Left lung (tissue), 10 donors: ENCODE data around the gene PCDHGA1. TPM values are rescaled to one million over a fixed set of nuclear protein-coding genes. Genes with fewer than 3 reads are reported as not detected.

Source experiments
- ATAC-seq: fragments of 200-7000 bp; cut with Tn5 transposase; one replicate; pipeline ENCODE4 v1.9.1; 2020; ENCODE audit warnings: moderate library complexity
- DNase-seq, 4 donors: peaks; one replicate each; pipeline ENCODE4 v3.0.0-alpha.2; 2013 to 2020
- H3K27ac ChIP-seq, 2 donors: fragments of 200-600 bp; sonication (generic) in 1 of 2; one replicate each; pipeline versions ENCODE4 v1.5.0 to v1.8.0; 2020 to 2021
- H3K27me3 ChIP-seq, 2 donors: fragments of 200-600 bp; sonication (generic) in 1 of 2; one replicate each; pipeline versions ENCODE4 v1.5.0 to v1.8.0; 2020 to 2021
- H3K36me3 ChIP-seq, 2 donors: fragments of 200-600 bp; sonication (generic) in 1 of 2; one replicate each; pipeline versions ENCODE4 v1.5.0 to v1.8.0; 2020 to 2021
- H3K4me1 ChIP-seq, 2 donors: fragments of 200-600 bp; one replicate each; pipeline ENCODE4 v1.8.0; 2021
- H3K4me3 ChIP-seq, 2 donors: fragments of 200-600 bp; sonication (generic) in 1 of 2; one replicate each; pipeline versions ENCODE4 v1.5.0 to v1.8.0; 2020 to 2021; ENCODE audit warnings: mild to moderate bottlenecking in 1 of 2
- H3K9me3 ChIP-seq, 2 donors: fragments of 200-600 bp; sonication (generic) in 1 of 2; one replicate each; pipeline versions ENCODE4 v1.5.0 to v1.8.0; 2020 to 2021
- CTCF ChIP-seq, 2 donors: fragments of 200-600 bp; sonication (generic) in 1 of 2; IDR thresholded peaks; one replicate each; pipeline versions ENCODE4 v1.5.0 to v1.8.0; 2021; ENCODE audit warnings: antibody characterized with exemption in 2 of 2
- intact Hi-C, 2 donors: fragments of 100-400 bp; cut with DNase I; formaldehyde crosslinking; loops; one replicate each; pipeline versions ENCODE4 v1.11.2 to v1.14.2; 2022
- polyA plus RNA-seq, 6 donors: library from polyadenylated mRNA; unstranded; fragments of 120-200 nt; gene quantifications; one replicate each; pipeline ENCODE4 v1.2.1, GENCODE V29; 2013; ENCODE audit not compliant: insufficient read length in 6 of 6
- total RNA-seq, 2 donors: library from RNA; stranded (reverse); fragmentation: NEBNext Ultra II Directional; extraction: Animal tissue kit (Norgen Biotek cat#: 25700); gene quantifications; one replicate each; pipeline ENCODE4 v1.2.1, GENCODE V29; 2021
- donor health status: DM: no; HTN: yes; CAD: no.
- donor health status: DM: no; HTN: no; CAD: no.

Gene PCDHGA1
- total and polyA plus RNA-seq, 8 donors = 0.38 to 1.1 (median 0.75) TPM

DNA sequence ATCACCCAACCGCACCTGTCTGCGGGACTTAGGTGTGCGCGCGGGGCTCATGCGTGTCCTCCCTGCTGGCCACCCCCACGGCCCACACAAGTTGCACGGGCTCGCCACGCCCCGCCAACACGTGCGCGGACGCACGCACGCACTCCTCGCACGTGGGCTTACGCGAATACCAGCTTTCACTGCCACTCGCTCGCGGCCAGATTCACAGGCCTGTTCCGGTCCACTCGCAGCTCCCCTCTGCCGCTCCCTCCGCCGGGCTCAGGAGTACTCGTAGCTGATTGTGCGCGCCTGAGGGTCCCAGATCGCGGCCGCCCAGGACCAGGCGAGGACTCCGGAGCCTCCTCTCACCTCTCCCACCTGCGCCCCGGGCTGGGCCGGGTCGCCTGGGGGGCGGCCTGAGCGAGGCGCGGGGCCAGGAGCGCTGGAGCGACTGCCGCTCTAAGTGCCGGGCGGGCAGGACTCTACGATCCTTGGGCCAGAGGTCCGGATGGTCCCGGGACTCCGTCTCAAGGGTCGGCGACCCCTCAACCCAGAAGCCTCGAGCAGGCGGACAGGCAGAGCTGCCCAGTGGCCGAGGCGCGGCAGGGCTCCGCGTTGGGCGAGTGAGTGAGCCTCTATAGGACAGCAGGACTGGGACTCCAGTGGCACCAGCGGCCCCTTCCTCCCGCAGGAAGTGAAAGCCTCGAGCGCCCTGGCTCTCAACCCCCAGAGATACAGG is 162.0 kb downstream of the PCDHGA1 start:
- Histone ChIP-seq H3K4me1 (peaks cover 8 to 26% of the 10 kb centered on the region in 2 donors), H3K36me3 (peaks cover 0 to 20% of the 10 kb centered on the region in 2 donors), H3K27ac (no peak overlapping the region), H3K4me3 (no peak overlapping the region), H3K27me3 (peaks cover 15 to 79% of the 10 kb centered on the region in 2 donors), H3K9me3 (no peaks in the 10 kb centered on the region)
- DNase-seq (no peak), ATAC-seq (no peak)
- intact Hi-C loops = no loop called here
- TF ChIP-seq CTCF (IDR thresholded peaks at IDR 0.05) = no peak

DNA sequence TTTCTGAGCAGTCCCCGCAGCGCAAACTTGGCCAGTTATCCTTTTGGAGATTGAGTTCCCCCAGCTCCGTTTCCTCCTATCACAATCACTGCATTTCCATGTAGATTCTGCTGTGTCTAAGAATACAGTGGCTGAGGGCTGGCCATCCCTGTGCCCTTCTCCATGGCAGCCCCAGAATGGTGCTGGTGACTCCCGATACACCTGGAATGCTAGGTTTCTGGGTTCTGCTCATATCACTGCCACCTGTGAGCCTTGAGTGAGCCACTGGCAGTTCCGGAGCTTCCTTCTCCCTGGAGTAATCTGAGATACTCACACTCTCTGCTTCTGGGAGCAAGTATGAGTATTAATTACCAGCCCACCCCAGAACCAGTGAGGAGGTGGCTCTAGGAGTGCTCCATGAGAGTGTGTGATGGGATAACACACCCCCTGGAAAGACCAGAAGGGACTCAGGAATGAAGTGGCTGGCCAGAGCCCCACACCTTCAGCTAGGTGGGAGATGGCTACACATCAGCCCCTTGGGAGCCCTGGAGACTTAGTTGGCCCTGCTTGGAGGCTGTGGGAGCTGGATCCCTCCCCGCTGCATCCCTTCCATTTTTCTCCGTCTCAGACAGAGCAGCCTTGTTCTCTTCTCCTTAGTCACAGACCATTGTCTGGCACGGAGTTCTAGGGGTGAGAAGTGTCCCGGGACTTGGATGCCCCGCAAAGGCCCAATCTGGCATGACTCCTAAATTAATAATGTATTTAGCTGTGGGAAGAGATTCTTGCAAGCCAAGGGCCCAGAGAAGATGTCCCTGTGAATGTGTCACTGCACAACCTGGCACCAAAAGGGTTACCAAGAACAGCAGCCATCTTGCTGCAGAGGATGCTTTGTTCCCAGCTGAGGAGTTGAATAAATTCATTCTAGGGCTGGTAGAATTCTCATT is 163.4 kb downstream of the PCDHGA1 start:
- no peak overlapping the region for H3K4me3 ChIP-seq
- H3K4me1 ChIP-seq = peaks cover 8 to 26% of the 10 kb centered on the region in 2 donors
- peak overlapping the region in 1 of 2 donors; percentile 18 for H3K27ac ChIP-seq
- intact Hi-C loops = no loop called here
- no peak for TF ChIP-seq CTCF (IDR thresholded peaks at IDR 0.05)
- H3K9me3 ChIP-seq = no peaks in the 10 kb centered on the region
- peaks cover 0 to 20% of the 10 kb centered on the region in 2 donors for H3K36me3 ChIP-seq
- peak; percentile 28 for ATAC-seq
- DNase-seq = no peak
- peaks cover 15 to 65% of the 10 kb centered on the region in 2 donors for H3K27me3 ChIP-seq

DNA sequence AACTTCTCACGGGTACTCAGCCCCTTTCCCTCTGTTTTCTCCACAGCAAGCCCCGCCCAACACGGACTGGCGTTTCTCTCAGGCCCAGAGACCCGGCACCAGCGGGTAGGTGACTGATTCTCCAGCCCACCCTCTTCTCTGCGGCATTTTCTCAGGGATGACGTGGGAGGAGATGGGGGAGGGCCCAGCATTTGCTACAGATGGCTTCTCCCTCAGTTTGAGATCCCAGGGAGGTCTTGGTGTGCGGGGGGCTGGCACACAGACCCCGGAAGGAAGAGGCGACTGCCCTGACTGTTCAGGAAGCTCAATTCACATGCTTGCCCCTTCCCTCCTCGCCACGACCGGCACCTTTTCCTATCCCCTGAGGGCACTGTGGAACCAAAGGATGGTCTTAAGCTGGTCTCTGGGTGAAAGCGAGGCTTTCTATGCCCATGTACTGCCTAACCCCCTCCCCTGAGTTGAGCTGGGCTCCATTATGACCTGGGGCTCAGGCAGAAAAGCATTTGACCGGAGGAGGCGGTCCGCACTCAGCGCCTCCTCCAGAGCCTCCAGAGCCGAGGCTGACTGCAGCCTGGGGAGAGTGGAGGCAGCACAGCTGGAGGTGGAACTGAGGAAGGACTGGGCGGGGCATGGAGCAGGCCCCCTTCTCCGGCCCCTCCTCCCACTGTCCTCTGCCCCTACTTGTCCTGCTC is 164.6 kb downstream of the PCDHGA1 start:
- H3K27me3 ChIP-seq = peaks cover 15 to 55% of the 10 kb centered on the region in 2 donors
- no peak overlapping the region for H3K27ac ChIP-seq
- H3K4me3 ChIP-seq = no peak overlapping the region
- H3K9me3 ChIP-seq = no peaks in the 10 kb centered on the region
- H3K36me3 ChIP-seq = peaks cover 0 to 20% of the 10 kb centered on the region in 2 donors
- intact Hi-C loops = no loop called here
- no peak for DNase-seq
- no peak for TF ChIP-seq CTCF (IDR thresholded peaks at IDR 0.05)
- no peak for ATAC-seq
- H3K4me1 ChIP-seq = peaks cover 8 to 26% of the 10 kb centered on the region in 2 donors

DNA sequence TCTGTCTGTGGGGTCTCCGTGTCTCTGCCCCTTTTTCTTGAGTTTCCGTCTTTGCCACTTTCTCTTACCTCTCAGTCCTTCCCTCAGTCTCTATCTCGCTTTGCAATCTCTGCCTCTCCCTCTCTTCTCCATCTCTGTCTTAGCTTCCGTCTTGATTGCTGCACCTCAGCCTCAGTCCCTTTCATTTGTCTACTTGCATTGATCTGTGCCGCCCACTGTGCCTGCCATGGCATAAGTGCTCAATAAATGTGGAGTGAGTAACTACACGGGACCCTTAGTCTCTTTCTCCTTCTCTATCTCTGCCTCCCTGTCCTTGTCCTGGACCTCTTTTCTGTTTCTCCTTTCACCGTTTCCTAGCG is 165.1 kb downstream of the PCDHGA1 start:
- H3K4me1 ChIP-seq = peaks cover 8 to 26% of the 10 kb centered on the region in 2 donors
- no peak overlapping the region for H3K4me3 ChIP-seq
- DNase-seq = no peak
- ATAC-seq = no peak
- peaks cover 0 to 18% of the 10 kb centered on the region in 2 donors for H3K36me3 ChIP-seq
- H3K27me3 ChIP-seq = peaks cover 15 to 50% of the 10 kb centered on the region in 2 donors
- no peak overlapping the region for H3K27ac ChIP-seq
- intact Hi-C loops = no loop called here
- no peak for TF ChIP-seq CTCF (IDR thresholded peaks at IDR 0.05)
- no peaks in the 10 kb centered on the region for H3K9me3 ChIP-seq
